ENCODE results near the gene SLC2A4.

DNA sequence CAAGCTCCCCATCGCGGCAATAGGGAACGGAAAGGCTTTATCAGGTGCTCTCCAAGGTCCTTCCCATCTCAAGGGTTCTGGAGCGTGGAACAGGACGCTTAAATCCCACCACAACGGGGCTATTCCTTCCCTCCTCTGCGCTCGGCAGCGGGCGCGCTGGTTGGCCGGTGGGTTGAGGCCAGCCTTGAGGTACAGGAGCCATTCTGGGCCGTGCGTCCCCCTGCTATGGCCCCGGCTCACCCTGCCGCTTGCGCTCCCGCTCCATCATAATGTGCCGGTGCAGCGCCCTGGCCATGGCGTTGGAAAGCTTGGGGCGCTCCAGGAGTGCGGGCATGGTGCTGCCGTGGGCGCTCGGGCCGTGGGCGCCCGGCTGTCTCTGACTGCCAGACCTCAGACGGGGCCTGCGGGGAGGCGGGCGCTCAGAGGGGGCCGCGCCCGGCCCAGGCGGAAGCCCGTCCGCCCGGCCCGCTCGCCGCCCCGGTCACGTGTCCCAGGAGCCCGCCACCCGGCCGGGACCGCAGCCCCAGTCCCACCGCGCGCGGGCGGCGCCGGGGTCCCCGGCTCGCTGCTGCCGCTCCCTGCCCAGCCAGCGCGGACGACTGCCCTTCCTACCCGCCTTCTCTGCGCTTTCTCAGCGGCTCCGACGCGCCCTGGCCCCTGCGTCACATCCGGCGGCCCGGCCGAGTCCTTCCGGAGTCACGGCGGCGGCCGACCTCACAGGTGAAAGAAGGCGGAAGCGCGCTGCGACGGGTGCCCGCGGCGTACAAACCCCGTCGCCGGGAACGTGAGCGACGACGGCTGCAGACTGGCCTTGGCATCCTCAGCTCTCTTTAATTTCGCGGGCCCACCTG lies 33.4 kb downstream of the SLC2A4 start, which contains the start of gene GPS2:
- TF ChIP-seq POLR2AphosphoS5 (IDR thresholded peaks at IDR 0.05; ENCODE audit: low read depth) = peak; percentile 83
- TF ChIP-seq, protein P1, sequence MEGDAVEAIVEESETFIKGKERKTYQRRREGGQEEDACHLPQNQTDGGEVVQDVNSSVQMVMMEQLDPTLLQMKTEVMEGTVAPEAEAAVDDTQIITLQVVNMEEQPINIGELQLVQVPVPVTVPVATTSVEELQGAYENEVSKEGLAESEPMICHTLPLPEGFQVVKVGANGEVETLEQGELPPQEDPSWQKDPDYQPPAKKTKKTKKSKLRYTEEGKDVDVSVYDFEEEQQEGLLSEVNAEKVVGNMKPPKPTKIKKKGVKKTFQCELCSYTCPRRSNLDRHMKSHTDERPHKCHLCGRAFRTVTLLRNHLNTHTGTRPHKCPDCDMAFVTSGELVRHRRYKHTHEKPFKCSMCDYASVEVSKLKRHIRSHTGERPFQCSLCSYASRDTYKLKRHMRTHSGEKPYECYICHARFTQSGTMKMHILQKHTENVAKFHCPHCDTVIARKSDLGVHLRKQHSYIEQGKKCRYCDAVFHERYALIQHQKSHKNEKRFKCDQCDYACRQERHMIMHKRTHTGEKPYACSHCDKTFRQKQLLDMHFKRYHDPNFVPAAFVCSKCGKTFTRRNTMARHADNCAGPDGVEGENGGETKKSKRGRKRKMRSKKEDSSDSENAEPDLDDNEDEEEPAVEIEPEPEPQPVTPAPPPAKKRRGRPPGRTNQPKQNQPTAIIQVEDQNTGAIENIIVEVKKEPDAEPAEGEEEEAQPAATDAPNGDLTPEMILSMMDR (conservative IDR thresholded peaks at IDR 0.05; ENCODE audit: low read depth in 2 of 2) = no peak
- TF ChIP-seq EZH2 (IDR thresholded peaks at IDR 0.05; ENCODE audit: low read depth, unreplicated experiment) = no peak
- TF ChIP-seq JUNB (IDR thresholded peaks at IDR 0.05; ENCODE audit: unreplicated experiment) = no peak
- TF ChIP-seq CREB1 (CRISPR knock-in tag; IDR thresholded peaks at IDR 0.05; ENCODE audit: low read depth) = peak; percentile 94
- TF ChIP-seq EZH2phosphoT487 (IDR thresholded peaks at IDR 0.05; ENCODE audit: unreplicated experiment) = no peak

Data from GM23338 (cell line).